K562 (cell line): ENCODE data around the gene HMG20B. TPM values are rescaled to one million over a fixed set of nuclear protein-coding genes. Genes with fewer than 3 reads are reported as not detected.

Experiments
- EGR1 ChIP-seq: fragments of 450-650 bp; conservative IDR thresholded peaks from 2 replicates; pipeline ENCODE4 v1.6.1; 2017; ENCODE audit warnings: mild to moderate bottlenecking
- FOXM1 ChIP-seq, 2 experiments: fragments of 450-650 bp in 1 of 2; sonication (generic) in 1 of 2; formaldehyde crosslinking in 1 of 2; IDR thresholded peaks; 2 replicates each; pipeline versions ENCODE4 v1.6.1 to v1.9.0; 2017 to 2022; ENCODE audit warnings: low read depth in 2 of 2, mild to moderate bottlenecking in 2 of 2, missing genetic modification reagents in 1 of 2, moderate library complexity in 1 of 2
- RREB1 ChIP-seq: fragments of 250-450 bp; sonication (Bioruptor Pico); IDR thresholded peaks from 2 replicates; pipeline ENCODE4 v1.4.0; 2020
- UBTF ChIP-seq, 2 experiments: IDR thresholded peaks; 2 replicates each; pipeline ENCODE4 v1.6.1; 2012; ENCODE audit warnings: improper control_type of control experiment in 2 of 2, low read depth in 2 of 2, low read length in 2 of 2, borderline replicate concordance in 1 of 2
- polyA plus RNA-seq, 8 experiments: library from polyadenylated mRNA; depleted of rRNA in 4 of 8; stranded (reverse) in 5 of 8; unstranded in 3 of 8; fragments of >200 nt; fragmentation: Nextera tagmentation in 2 of 8; fragmentation: Illumina TruSeq in 1 of 8; extraction: Ambion mirVana in 2 of 8; extraction: Trizol in 1 of 8; gene quantifications; 2 replicates each; pipeline versions ENCODE4 v1.2.1 to v1.2.3, GENCODE V29; 2011 to 2014; ENCODE audit warnings: inconsistent platforms in 1 of 8, missing spikeins in 1 of 8
- total RNA-seq, 7 experiments: library from RNA; depleted of rRNA in 6 of 7; stranded (reverse); fragments of >200 nt in 6 of 7; fragmentation: Illumina TruSeq in 2 of 7; extraction: Trizol in 2 of 7; gene quantifications; 2 replicates each; pipeline versions ENCODE4 v1.2.1 to v1.2.3, GENCODE V29; 2011 to 2021; ENCODE audit warnings: low replicate concordance in 1 of 7

HMG20B gene
- total and polyA plus RNA-seq, 9 of the 15 experiments (the other 6 are each of a cell fraction or from before 2014, with no cell fraction given) = 0.35 to 172 (median 38.6) TPM

- TF ChIP-seq UBTF (IDR thresholded peaks at IDR 0.05; ENCODE audit: borderline replicate concordance in 1 of 2, low read depth in 2 of 2, low read length in 2 of 2) = no peak
- TF ChIP-seq FOXM1 (IDR thresholded peaks at IDR 0.05; ENCODE audit: low read depth) = no peak
- no peak for TF ChIP-seq FOXM1 (CRISPR knock-in tag; IDR thresholded peaks at IDR 0.05; ENCODE audit: low read depth)
- TF ChIP-seq EGR1 = 0 out of 2 replicates have a peak, but pooled peaks have one; percentile 2
- no peak for TF ChIP-seq RREB1 (CRISPR knock-in tag)
These were observed 34.0 kb downstream of the HMG20B start, which contains the start of gene TBXA2R (continued) for GRCh38 chr19:3606690-3607289.
